Measurements from ENCODE around the gene ANO9.
A peak's percentile ranks its signal among the peaks of the same experiment; 100 is the strongest.

Gene ANO9

GRCh38 chr11:445765-446588 is 4.2 kb upstream of the ANO9 start:
- Histone ChIP-seq H3K14ac (ENCODE audit: low read length) (peak overlapping the region; percentile 42), H2BK120ac (ENCODE audit: insufficient read depth, low read length, poor library complexity) (peak overlapping the region; percentile 38), H3K9ac (ENCODE audit: low read length) (no peak overlapping the region), H4K91ac (ENCODE audit: low read depth, low read length) (peak overlapping the region; percentile 20), H3K4me3 (ENCODE audit: low read depth, low read length) (no peak overlapping the region), H3K27ac (ENCODE audit: low read depth, low read length) (peak overlapping the region; percentile 4), H2AK5ac (ENCODE audit: low read length) (no peak overlapping the region), H2BK12ac (ENCODE audit: low read length) (peak overlapping the region; percentile 74), H2AFZ (ENCODE audit: insufficient read depth, low read length, poor library complexity) (peak overlapping the region; percentile 54), H3K23ac (ENCODE audit: low read length) (no peak overlapping the region), H3K4ac (ENCODE audit: low read depth, low read length) (no peak overlapping the region), H3K79me2 (ENCODE audit: control insufficient read depth, insufficient read depth, low read length, poor library complexity) (peaks cover 9% of the 10 kb centered on the region), H3K79me1 (ENCODE audit: low read length) (peaks cover 21% of the 10 kb centered on the region), H2BK5ac (ENCODE audit: low read depth, low read length, poor library complexity) (no peak overlapping the region), H4K12ac (ENCODE audit: low read depth, low read length) (no peak overlapping the region), H3K4me2 (ENCODE audit: low read length) (no peak overlapping the region), H3K4me1 (ENCODE audit: control insufficient read depth in 1 of 2, insufficient read depth in 2 of 2, low read length in 2 of 2) (peaks cover 18 to 22% of the 10 kb centered on the region in 2 experiments), H3K18ac (ENCODE audit: low read length) (no peak overlapping the region), H3K36me3 (ENCODE audit: control insufficient read depth in 1 of 2, insufficient read depth in 2 of 2, low read length in 2 of 2) (no peaks in the 10 kb centered on the region), H3K27me3 (ENCODE audit: insufficient read depth, low read length) (no peaks in the 10 kb centered on the region), H3K9me3 (ENCODE audit: insufficient read depth, low read depth, low read length) (no peaks in the 10 kb centered on the region), H4K8ac (ENCODE audit: low read depth, low read length) (no peak overlapping the region)
- no peak for DNase-seq
- WGBS (ENCODE audit: extremely low coverage, insufficient coverage, insufficient read length) = no CpG with 5 or more reads among the region's 20 CpGs

- no peak overlapping the region for H2AFZ ChIP-seq (ENCODE audit: insufficient read depth, low read length, poor library complexity)
- no peak overlapping the region for H2BK5ac ChIP-seq (ENCODE audit: low read depth, low read length, poor library complexity)
- H3K9me3 ChIP-seq (ENCODE audit: insufficient read depth, low read depth, low read length) = no peaks in the 10 kb centered on the region
- H3K4me1 ChIP-seq (ENCODE audit: control insufficient read depth in 1 of 2, insufficient read depth in 2 of 2, low read length in 2 of 2) = peaks cover 18 to 21% of the 10 kb centered on the region in 2 experiments
- no peaks in the 10 kb centered on the region for H3K36me3 ChIP-seq (ENCODE audit: control insufficient read depth in 1 of 2, insufficient read depth in 2 of 2, low read length in 2 of 2)
- DNase-seq = no peak
- no peak overlapping the region for H2BK12ac ChIP-seq (ENCODE audit: low read length)
- no peak overlapping the region for H3K4me3 ChIP-seq (ENCODE audit: low read depth, low read length)
- no peak overlapping the region for H3K4me2 ChIP-seq (ENCODE audit: low read length)
- H3K27ac ChIP-seq (ENCODE audit: low read depth, low read length) = no peak overlapping the region
- H4K12ac ChIP-seq (ENCODE audit: low read depth, low read length) = no peak overlapping the region
- no peak overlapping the region for H4K8ac ChIP-seq (ENCODE audit: low read depth, low read length)
- no peak overlapping the region for H3K23ac ChIP-seq (ENCODE audit: low read length)
- no peak overlapping the region for H4K91ac ChIP-seq (ENCODE audit: low read depth, low read length)
- peaks cover 12% of the 10 kb centered on the region for H3K79me1 ChIP-seq (ENCODE audit: low read length)
- no CpG with 5 or more reads among the region's 12 CpGs for WGBS (ENCODE audit: extremely low coverage, insufficient coverage, insufficient read length)
- H3K14ac ChIP-seq (ENCODE audit: low read length) = no peak overlapping the region
- no peak overlapping the region for H3K4ac ChIP-seq (ENCODE audit: low read depth, low read length)
- H2AK5ac ChIP-seq (ENCODE audit: low read length) = no peak overlapping the region
- no peak overlapping the region for H3K18ac ChIP-seq (ENCODE audit: low read length)
- peak overlapping the region; percentile 30 for H3K9ac ChIP-seq (ENCODE audit: low read length)
- peaks cover 2% of the 10 kb centered on the region for H3K79me2 ChIP-seq (ENCODE audit: control insufficient read depth, insufficient read depth, low read length, poor library complexity)
- no peaks in the 10 kb centered on the region for H3K27me3 ChIP-seq (ENCODE audit: insufficient read depth, low read length)
- no peak overlapping the region for H2BK120ac ChIP-seq (ENCODE audit: insufficient read depth, low read length, poor library complexity)
These were observed 2.8 kb upstream of the ANO9 start for GRCh38 chr11:444396-445144.

DNA sequence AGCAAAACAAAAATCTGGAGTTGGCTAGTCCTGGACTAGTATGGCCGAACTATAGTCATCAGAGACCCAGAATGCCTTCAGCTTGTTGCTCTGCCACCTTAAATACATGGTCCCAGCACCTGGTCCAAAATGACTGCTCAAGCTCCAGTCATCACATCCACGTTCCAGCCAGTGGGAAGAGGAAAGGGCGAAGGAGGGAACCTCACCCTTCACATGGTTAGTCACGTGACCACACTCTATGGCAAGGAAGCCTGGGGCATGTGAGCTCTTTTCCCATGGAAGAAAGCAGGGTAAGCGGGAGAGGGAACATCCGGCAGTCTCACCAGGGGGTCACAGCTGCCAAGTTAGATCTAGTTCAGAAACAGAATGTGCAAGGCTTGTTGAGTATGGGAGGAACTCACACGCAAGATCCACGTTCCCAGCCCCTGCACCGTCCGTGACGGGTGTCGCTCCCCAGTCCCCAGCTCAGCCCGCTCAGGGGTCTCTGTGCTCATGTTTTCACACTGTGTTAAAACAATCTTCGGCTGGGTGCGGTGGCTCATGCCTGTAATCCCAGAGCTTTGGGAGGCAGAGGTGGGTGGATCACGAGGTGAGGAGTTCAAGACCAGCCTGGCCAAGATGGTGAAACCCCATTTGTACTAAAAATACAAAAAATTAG is 1.9 kb upstream of the ANO9 start:
- no CpG with 5 or more reads among the region's 16 CpGs for WGBS (ENCODE audit: extremely low coverage, insufficient coverage, insufficient read length)
- no peak overlapping the region for H3K14ac ChIP-seq (ENCODE audit: low read length)
- H3K27me3 ChIP-seq (ENCODE audit: insufficient read depth, low read length) = no peaks in the 10 kb centered on the region
- H3K79me1 ChIP-seq (ENCODE audit: low read length) = peaks cover 12% of the 10 kb centered on the region
- peaks cover 14 to 17% of the 10 kb centered on the region in 2 experiments for H3K4me1 ChIP-seq (ENCODE audit: control insufficient read depth in 1 of 2, insufficient read depth in 2 of 2, low read length in 2 of 2)
- no peak overlapping the region for H3K4ac ChIP-seq (ENCODE audit: low read depth, low read length)
- DNase-seq = peak in 1 of 2 donors; percentile 48
- no peaks in the 10 kb centered on the region for H3K9me3 ChIP-seq (ENCODE audit: insufficient read depth, low read depth, low read length)
- no peak overlapping the region for H2BK12ac ChIP-seq (ENCODE audit: low read length)
- no peak overlapping the region for H2AFZ ChIP-seq (ENCODE audit: insufficient read depth, low read length, poor library complexity)
- no peak overlapping the region for H3K23ac ChIP-seq (ENCODE audit: low read length)
- no peak overlapping the region for H3K4me2 ChIP-seq (ENCODE audit: low read length)
- no peak overlapping the region for H3K4me3 ChIP-seq (ENCODE audit: low read depth, low read length)
- H3K36me3 ChIP-seq (ENCODE audit: control insufficient read depth in 1 of 2, insufficient read depth in 2 of 2, low read length in 2 of 2) = no peaks in the 10 kb centered on the region
- H2BK120ac ChIP-seq (ENCODE audit: insufficient read depth, low read length, poor library complexity) = no peak overlapping the region
- no peak overlapping the region for H2AK5ac ChIP-seq (ENCODE audit: low read length)
- H3K27ac ChIP-seq (ENCODE audit: low read depth, low read length) = no peak overlapping the region
- H4K91ac ChIP-seq (ENCODE audit: low read depth, low read length) = no peak overlapping the region
- no peak overlapping the region for H3K9ac ChIP-seq (ENCODE audit: low read length)
- no peak overlapping the region for H4K8ac ChIP-seq (ENCODE audit: low read depth, low read length)
- H3K79me2 ChIP-seq (ENCODE audit: control insufficient read depth, insufficient read depth, low read length, poor library complexity) = peaks cover 2% of the 10 kb centered on the region
- no peak overlapping the region for H3K18ac ChIP-seq (ENCODE audit: low read length)
- no peak overlapping the region for H4K12ac ChIP-seq (ENCODE audit: low read depth, low read length)
- no peak overlapping the region for H2BK5ac ChIP-seq (ENCODE audit: low read depth, low read length, poor library complexity)

GRCh38 chr11:442611-443081 is 835 bp upstream of the ANO9 start:
- H3K23ac ChIP-seq (ENCODE audit: low read length) = no peak overlapping the region
- H3K27ac ChIP-seq (ENCODE audit: low read depth, low read length) = no peak overlapping the region
- H3K27me3 ChIP-seq (ENCODE audit: insufficient read depth, low read length) = no peaks in the 10 kb centered on the region
- peak overlapping the region; percentile 9 for H2AK5ac ChIP-seq (ENCODE audit: low read length)
- WGBS (ENCODE audit: extremely low coverage, insufficient coverage, insufficient read length) = no CpG with 5 or more reads among the region's 16 CpGs
- no peak overlapping the region for H3K14ac ChIP-seq (ENCODE audit: low read length)
- H3K4ac ChIP-seq (ENCODE audit: low read depth, low read length) = no peak overlapping the region
- no peaks in the 10 kb centered on the region for H3K9me3 ChIP-seq (ENCODE audit: insufficient read depth, low read depth, low read length)
- H3K36me3 ChIP-seq (ENCODE audit: control insufficient read depth in 1 of 2, insufficient read depth in 2 of 2, low read length in 2 of 2) = no peaks in the 10 kb centered on the region
- H2BK12ac ChIP-seq (ENCODE audit: low read length) = no peak overlapping the region
- H3K18ac ChIP-seq (ENCODE audit: low read length) = no peak overlapping the region
- peak overlapping the region; percentile 32 for H4K91ac ChIP-seq (ENCODE audit: low read depth, low read length)
- no peak overlapping the region for H4K12ac ChIP-seq (ENCODE audit: low read depth, low read length)
- no peak overlapping the region for H2BK120ac ChIP-seq (ENCODE audit: insufficient read depth, low read length, poor library complexity)
- H3K79me1 ChIP-seq (ENCODE audit: low read length) = peaks cover 5% of the 10 kb centered on the region
- H3K4me1 ChIP-seq (ENCODE audit: control insufficient read depth in 1 of 2, insufficient read depth in 2 of 2, low read length in 2 of 2) = peaks cover 11 to 12% of the 10 kb centered on the region in 2 experiments
- no peak for DNase-seq
- no peak overlapping the region for H2AFZ ChIP-seq (ENCODE audit: insufficient read depth, low read length, poor library complexity)
- H4K8ac ChIP-seq (ENCODE audit: low read depth, low read length) = no peak overlapping the region
- no peak overlapping the region for H3K4me2 ChIP-seq (ENCODE audit: low read length)
- no peaks in the 10 kb centered on the region for H3K79me2 ChIP-seq (ENCODE audit: control insufficient read depth, insufficient read depth, low read length, poor library complexity)
- H2BK5ac ChIP-seq (ENCODE audit: low read depth, low read length, poor library complexity) = no peak overlapping the region
- H3K4me3 ChIP-seq (ENCODE audit: low read depth, low read length) = no peak overlapping the region
- H3K9ac ChIP-seq (ENCODE audit: low read length) = no peak overlapping the region
